Right lung (tissue), 10 donors: ENCODE data around the gene MPO. TPM values are rescaled to one million over a fixed set of nuclear protein-coding genes. Genes with fewer than 3 reads are reported as not detected.

Experiments used
- DNase-seq, 2 donors: peaks; one replicate each; pipeline ENCODE4 v3.0.0-alpha.2; 2013
- long read RNA-seq, 8 donors: transcript quantifications; one replicate each; lab custom pipeline, GENCODE V29; 2026
- polyA plus RNA-seq, 5 donors: library from polyadenylated mRNA; unstranded; fragments of 120-200 nt; gene quantifications; one replicate each; pipeline versions ENCODE4 v1.2.1 to v1.2.3, GENCODE V29; 2013; ENCODE audit warnings: inconsistent platforms in 1 of 5, low replicate concordance in 1 of 5; ENCODE audit not compliant: insufficient read length in 5 of 5, insufficient read depth in 1 of 5

Gene MPO
- 10 to 100 TPM in 2 of 5 donors, 1 to 10 TPM in 3; 5.7 to 16.2 (median 8.2) TPM for polyA plus RNA-seq
- long read RNA-seq, donor 1, partial matches to known transcripts = 0 of 1 reads
- long read RNA-seq, donor 1, other reads (novel, unspliced or antisense) = 0 of 1 reads
- long read RNA-seq, donor 2, partial matches to known transcripts = 0 of 2 reads
- long read RNA-seq, donor 2, other reads (novel, unspliced or antisense) = 0 of 2 reads
- long read RNA-seq, donor 3 = 0 reads
- long read RNA-seq, donor 4, partial matches to known transcripts = 0 of 1 reads
- long read RNA-seq, donor 4, other reads (novel, unspliced or antisense) = 0 of 1 reads
- long read RNA-seq, donor 5, partial matches to known transcripts = 0 of 4 reads
- long read RNA-seq, donor 5, other reads (novel, unspliced or antisense) = 0 of 4 reads
- long read RNA-seq, donor 6, partial matches to known transcripts = 0 of 3 reads
- long read RNA-seq, donor 6, other reads (novel, unspliced or antisense) = 0 of 3 reads
- long read RNA-seq, donor 7, partial matches to known transcripts = 0 of 4 reads
- long read RNA-seq, donor 7, other reads (novel, unspliced or antisense) = 0 of 4 reads
- long read RNA-seq, donor 8 = 0 reads

- DNase-seq = no peak
Observed at GRCh38 chr17:58280480-58281217, at the start of gene MPO. MPO (minus strand) TSS chr17:58280935; CDS start chr17:58280758, 177 bp downstream.

GRCh38 chr17:58329810-58330537 lies 49.2 kb upstream of the MPO start:
- DNase-seq = no peak

- no peak for DNase-seq
Observed at GRCh38 chr17:58329035-58329809, 48.5 kb upstream of the MPO start.

- DNase-seq = no peak
Observed at GRCh38 chr17:58328195-58329034, 47.7 kb upstream of the MPO start, which contains the start of gene TSPOAP1. TSPOAP1 (minus strand) TSS chr17:58328795; CDS start chr17:58327920, 875 bp downstream.

GRCh38 chr17:58327363-58328194 lies 46.8 kb upstream of the MPO start:
- no peak for DNase-seq

- DNase-seq = no peak
Observed at GRCh38 chr17:58326609-58327362, 46.1 kb upstream of the MPO start.

- DNase-seq = no peak
Observed at GRCh38 chr17:58325976-58326468, 45.3 kb upstream of the MPO start.

- no peak for DNase-seq
Observed at GRCh38 chr17:58325289-58325726, 44.6 kb upstream of the MPO start.

GRCh38 chr17:58324409-58325288 lies 43.9 kb upstream of the MPO start:
- DNase-seq = no peak

GRCh38 chr17:58324056-58324408 lies 43.3 kb upstream of the MPO start:
- no peak for DNase-seq

- DNase-seq = no peak
Observed at GRCh38 chr17:58323366-58324055, 42.8 kb upstream of the MPO start.

GRCh38 chr17:58322581-58323185 lies 41.9 kb upstream of the MPO start:
- no peak for DNase-seq

- DNase-seq = no peak
Observed at GRCh38 chr17:58321571-58322525, 41.1 kb upstream of the MPO start.

GRCh38 chr17:58320570-58321323 lies 40.0 kb upstream of the MPO start:
- DNase-seq = no peak
